ENCODE results near the gene RGS12. TPM values are rescaled to one million over a fixed set of nuclear protein-coding genes. Genes with fewer than 3 reads are reported as not detected.

RGS12 gene
- total RNA-seq, 2 experiments from 2014 or later = 5.2 to 6.4 TPM

GRCh38 chr4:3314706-3315260, 22.0 kb downstream of the RGS12 start:
- Histone ChIP-seq H3K36me3 (ENCODE audit: insufficient read depth, low read length) (no peaks in the 10 kb centered on the region), H3K4me3 (ENCODE audit: low read depth, low read length, poor library complexity, severe bottlenecking) (no peak overlapping the region), H3K9me2 (ENCODE audit: insufficient read depth, low read length) (no peaks in the 10 kb centered on the region), H3K79me2 (ENCODE audit: insufficient read depth, low read depth, low read length) (no peaks in the 10 kb centered on the region), H3K27ac (ENCODE audit: low read depth, low read length, poor library complexity, severe bottlenecking) (no peak overlapping the region), H2AFZ (ENCODE audit: low read length) (no peak overlapping the region), H3K9me3 (ENCODE audit: low read length) (no peaks in the 10 kb centered on the region), H3K4me1 (ENCODE audit: insufficient read depth, low read length, poor library complexity, severe bottlenecking) (no peaks in the 10 kb centered on the region), H4K20me1 (ENCODE audit: insufficient read depth, low read length) (no peaks in the 10 kb centered on the region), H3K4me2 (ENCODE audit: low read length) (no peak overlapping the region)
- DNase-seq (ENCODE audit: low spot score) = no peak
- BruUV-seq (replicated peaks) = no TSS peak
- no peak for TF ChIP-seq EZH2phosphoT487 (IDR thresholded peaks at IDR 0.05; ENCODE audit: borderline replicate concordance, low read depth, low read length)
- TF ChIP-seq, protein P1, sequence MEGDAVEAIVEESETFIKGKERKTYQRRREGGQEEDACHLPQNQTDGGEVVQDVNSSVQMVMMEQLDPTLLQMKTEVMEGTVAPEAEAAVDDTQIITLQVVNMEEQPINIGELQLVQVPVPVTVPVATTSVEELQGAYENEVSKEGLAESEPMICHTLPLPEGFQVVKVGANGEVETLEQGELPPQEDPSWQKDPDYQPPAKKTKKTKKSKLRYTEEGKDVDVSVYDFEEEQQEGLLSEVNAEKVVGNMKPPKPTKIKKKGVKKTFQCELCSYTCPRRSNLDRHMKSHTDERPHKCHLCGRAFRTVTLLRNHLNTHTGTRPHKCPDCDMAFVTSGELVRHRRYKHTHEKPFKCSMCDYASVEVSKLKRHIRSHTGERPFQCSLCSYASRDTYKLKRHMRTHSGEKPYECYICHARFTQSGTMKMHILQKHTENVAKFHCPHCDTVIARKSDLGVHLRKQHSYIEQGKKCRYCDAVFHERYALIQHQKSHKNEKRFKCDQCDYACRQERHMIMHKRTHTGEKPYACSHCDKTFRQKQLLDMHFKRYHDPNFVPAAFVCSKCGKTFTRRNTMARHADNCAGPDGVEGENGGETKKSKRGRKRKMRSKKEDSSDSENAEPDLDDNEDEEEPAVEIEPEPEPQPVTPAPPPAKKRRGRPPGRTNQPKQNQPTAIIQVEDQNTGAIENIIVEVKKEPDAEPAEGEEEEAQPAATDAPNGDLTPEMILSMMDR (conservative IDR thresholded peaks at IDR 0.05; ENCODE audit: low read length) = no peak
- ChIA-PET POLR2A (no interaction called here), CTCF (ENCODE audit: unreplicated experiment) (no interaction called here)
- intact Hi-C loops (cut with micrococcal nuclease; ENCODE audit: unreplicated experiment) = no loop called here

GRCh38 chr4:3315566-3315965, 22.7 kb downstream of the RGS12 start:
- BruUV-seq (replicated peaks) = no TSS peak
- DNase-seq (ENCODE audit: low spot score) = no peak
- no peak overlapping the region for H3K27ac ChIP-seq (ENCODE audit: low read depth, low read length, poor library complexity, severe bottlenecking)
- no peak overlapping the region for H3K4me2 ChIP-seq (ENCODE audit: low read length)
- no peaks in the 10 kb centered on the region for H3K9me3 ChIP-seq (ENCODE audit: low read length)
- H3K9me2 ChIP-seq (ENCODE audit: insufficient read depth, low read length) = no peaks in the 10 kb centered on the region
- no peaks in the 10 kb centered on the region for H3K79me2 ChIP-seq (ENCODE audit: insufficient read depth, low read depth, low read length)
- no peaks in the 10 kb centered on the region for H3K36me3 ChIP-seq (ENCODE audit: insufficient read depth, low read length)
- no peak overlapping the region for H2AFZ ChIP-seq (ENCODE audit: low read length)
- ChIA-PET CTCF (ENCODE audit: unreplicated experiment) (no interaction called here), POLR2A (no interaction called here)
- TF ChIP-seq, protein P1 (conservative IDR thresholded peaks at IDR 0.05; ENCODE audit: low read length) = no peak
- no peak for TF ChIP-seq EZH2phosphoT487 (IDR thresholded peaks at IDR 0.05; ENCODE audit: borderline replicate concordance, low read depth, low read length)
- no peaks in the 10 kb centered on the region for H4K20me1 ChIP-seq (ENCODE audit: insufficient read depth, low read length)
- H3K4me3 ChIP-seq (ENCODE audit: low read depth, low read length, poor library complexity, severe bottlenecking) = no peak overlapping the region
- intact Hi-C loops (cut with micrococcal nuclease; ENCODE audit: unreplicated experiment) = no loop called here
- H3K4me1 ChIP-seq (ENCODE audit: insufficient read depth, low read length, poor library complexity, severe bottlenecking) = no peaks in the 10 kb centered on the region

GRCh38 chr4:3316146-3316545, 23.3 kb downstream of the RGS12 start:
- Histone ChIP-seq H3K9me3 (ENCODE audit: low read length) (no peaks in the 10 kb centered on the region), H3K27ac (ENCODE audit: low read depth, low read length, poor library complexity, severe bottlenecking) (no peak overlapping the region), H3K4me1 (ENCODE audit: insufficient read depth, low read length, poor library complexity, severe bottlenecking) (no peaks in the 10 kb centered on the region), H3K4me2 (ENCODE audit: low read length) (no peak overlapping the region), H3K36me3 (ENCODE audit: insufficient read depth, low read length) (no peaks in the 10 kb centered on the region), H4K20me1 (ENCODE audit: insufficient read depth, low read length) (no peaks in the 10 kb centered on the region), H3K79me2 (ENCODE audit: insufficient read depth, low read depth, low read length) (no peaks in the 10 kb centered on the region), H3K9me2 (ENCODE audit: insufficient read depth, low read length) (no peaks in the 10 kb centered on the region), H3K4me3 (ENCODE audit: low read depth, low read length, poor library complexity, severe bottlenecking) (no peak overlapping the region), H2AFZ (ENCODE audit: low read length) (no peak overlapping the region)
- ChIA-PET CTCF (ENCODE audit: unreplicated experiment) (no interaction called here), POLR2A (no interaction called here)
- intact Hi-C loops (cut with micrococcal nuclease; ENCODE audit: unreplicated experiment) = no loop called here
- TF ChIP-seq, protein P1 (conservative IDR thresholded peaks at IDR 0.05; ENCODE audit: low read length) = no peak
- no peak for TF ChIP-seq EZH2phosphoT487 (IDR thresholded peaks at IDR 0.05; ENCODE audit: borderline replicate concordance, low read depth, low read length)
- BruUV-seq (replicated peaks) = no TSS peak
- no peak for DNase-seq (ENCODE audit: low spot score)
